Occipital lobe (tissue), 2 donors: Measurements from ENCODE around the gene CALCA. TPM values are rescaled to one million over a fixed set of nuclear protein-coding genes. Genes with fewer than 3 reads are reported as not detected.

Source experiments
- DNase-seq: peaks from one replicate; lab custom pipeline; 2025; lab: John Stamatoyannopoulos, UW
- total RNA-seq: library from RNA; depleted of rRNA; stranded (reverse); fragments of >200 nt; gene quantifications from one replicate; pipeline ENCODE4 v1.2.3, GENCODE V29; 2014

The CALCA gene
- total RNA-seq, 1 donor from 2014 or later: not detected

GRCh38 chr11:14949437-14950147 lies 22.6 kb downstream of the CALCA start:
- no peak for DNase-seq

- no peak for DNase-seq
Measured at GRCh38 chr11:14942745-14943144, 29.4 kb downstream of the CALCA start.

- DNase-seq: no peak
Measured at GRCh38 chr11:14938936-14939335, 33.2 kb downstream of the CALCA start.

- no peak for DNase-seq
Measured at GRCh38 chr11:14934641-14935351, 37.4 kb downstream of the CALCA start.

GRCh38 chr11:14932447-14932846 lies 39.7 kb downstream of the CALCA start:
- no peak for DNase-seq

- DNase-seq: no peak
Measured at GRCh38 chr11:14930369-14930768, 41.8 kb downstream of the CALCA start.

- no peak for DNase-seq
Measured at GRCh38 chr11:14927146-14927545, 45.0 kb downstream of the CALCA start.

- no peak for DNase-seq
Measured at GRCh38 chr11:14924318-14924717, 47.8 kb downstream of the CALCA start.

Other genes with a start within 250 kb of the CALCA start
- gene CYP2R1, start 80.1 kb downstream of the CALCA start, total RNA-seq: 43.7 TPM
- gene CALCB, start 101.2 kb upstream of the CALCA start, total RNA-seq: not detected
- 0.31 TPM for gene INSC, start 142.6 kb upstream of the CALCA start, total RNA-seq